ENCODE data around the gene IDUA.
"Not testable (repeated sequence)": the region's sequence is repeated elsewhere in the genome, so short reads cannot be mapped to it uniquely, and the experiment has no call there.

The IDUA gene

GRCh38 chr4:1048773-1049590 lies 62.1 kb downstream of the IDUA start:
- H3K36me3 ChIP-seq (ENCODE audit: insufficient read depth, low read length), result no peaks in the 10 kb centered on the region
- H3K4me3 ChIP-seq (ENCODE audit: low read length), result no peak overlapping the region
- peaks cover 5% of the 10 kb centered on the region for H3K4me1 ChIP-seq (ENCODE audit: insufficient read depth, low read length)
- peaks cover 60% of the 10 kb centered on the region for H3K27me3 ChIP-seq (ENCODE audit: insufficient read depth, low read length)
- H3K9me3 ChIP-seq (ENCODE audit: insufficient read depth, low read depth, low read length), result no peaks in the 10 kb centered on the region
- H3K9ac ChIP-seq (ENCODE audit: low read depth, low read length), result no peak overlapping the region
- WGBS, result 90% methylated on average over 16 of the region's 16 CpGs
- H3K27ac ChIP-seq (ENCODE audit: low read depth, low read length), result no peak overlapping the region

DNA sequence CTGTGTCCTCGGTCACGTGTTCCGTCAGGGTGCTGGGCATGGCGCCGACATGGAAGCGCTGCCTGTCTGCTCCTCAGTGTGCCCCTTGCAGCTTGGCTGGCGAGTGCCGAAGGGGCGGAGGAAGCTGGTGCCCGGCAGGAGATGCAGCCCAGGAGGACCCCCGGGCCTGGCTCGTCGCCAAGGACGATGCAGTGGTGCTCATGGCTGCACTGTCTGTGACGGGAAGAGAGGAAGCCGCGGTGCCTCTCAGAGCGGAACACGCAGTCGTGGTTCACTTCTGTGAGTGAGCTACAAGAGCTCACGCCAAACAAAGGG lies 62.7 kb downstream of the IDUA start:
- no peaks in the 10 kb centered on the region for H3K4me1 ChIP-seq (ENCODE audit: insufficient read depth, low read length)
- H3K9me3 ChIP-seq (ENCODE audit: insufficient read depth, low read depth, low read length), result no peaks in the 10 kb centered on the region
- no peak overlapping the region for H3K27ac ChIP-seq (ENCODE audit: low read depth, low read length)
- no peak overlapping the region for H3K4me3 ChIP-seq (ENCODE audit: low read length)
- H3K36me3 ChIP-seq (ENCODE audit: insufficient read depth, low read length), result no peaks in the 10 kb centered on the region
- peaks cover 56% of the 10 kb centered on the region for H3K27me3 ChIP-seq (ENCODE audit: insufficient read depth, low read length)
- no peak overlapping the region for H3K9ac ChIP-seq (ENCODE audit: low read depth, low read length)
- WGBS, result 92% methylated on average over 21 of the region's 21 CpGs

DNA sequence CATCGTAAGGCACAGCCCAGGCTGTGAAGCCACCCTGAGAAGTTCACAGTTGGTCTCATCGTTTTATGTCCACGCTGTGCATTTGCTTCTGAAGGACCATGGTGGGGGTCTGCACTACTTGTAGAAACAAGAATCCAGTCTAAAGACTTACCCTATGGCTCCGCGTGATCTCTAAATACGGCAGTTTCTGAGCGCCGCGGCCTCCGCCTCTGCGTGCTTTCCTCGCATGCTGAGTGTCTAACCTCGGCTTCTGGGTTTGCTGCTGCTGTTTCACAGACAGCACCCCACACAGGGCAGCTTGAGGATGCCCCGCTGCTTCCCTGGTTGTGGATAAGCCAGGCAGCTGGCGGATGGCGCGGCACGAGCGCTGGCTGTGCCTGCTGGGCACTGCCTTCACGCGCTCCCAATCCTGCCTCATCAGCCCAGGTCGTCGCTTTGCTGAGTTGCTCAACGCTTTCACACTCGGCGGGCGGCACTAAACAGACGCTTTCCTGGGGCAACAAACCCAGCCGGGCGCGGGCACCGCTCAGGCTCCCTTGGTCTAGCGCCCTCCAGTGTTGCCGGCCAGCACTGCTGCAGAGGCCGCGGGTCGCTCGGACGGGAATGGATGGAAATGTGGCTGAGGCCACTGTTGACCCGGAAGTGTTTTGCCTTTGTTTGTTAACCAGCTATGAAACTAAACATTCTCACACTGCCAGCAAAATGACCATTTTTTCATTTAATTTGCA lies 63.8 kb downstream of the IDUA start:
- Histone ChIP-seq H3K4me1 (ENCODE audit: insufficient read depth, low read length) (no peaks in the 10 kb centered on the region), H3K27me3 (ENCODE audit: insufficient read depth, low read length) (peaks cover 50% of the 10 kb centered on the region), H3K4me3 (ENCODE audit: low read length) (no peak overlapping the region), H3K9ac (ENCODE audit: low read depth, low read length) (no peak overlapping the region), H3K36me3 (ENCODE audit: insufficient read depth, low read length) (no peaks in the 10 kb centered on the region), H3K9me3 (ENCODE audit: insufficient read depth, low read depth, low read length) (no peaks in the 10 kb centered on the region), H3K27ac (ENCODE audit: low read depth, low read length) (no peak overlapping the region)
- WGBS, result 81% methylated on average over 40 of the region's 40 CpGs

- 85% methylated on average over 9 of the region's 9 CpGs for WGBS
- Histone ChIP-seq H3K9me3 (ENCODE audit: insufficient read depth, low read depth, low read length) (no peaks in the 10 kb centered on the region), H3K27me3 (ENCODE audit: insufficient read depth, low read length) (peaks cover 54% of the 10 kb centered on the region), H3K9ac (ENCODE audit: low read depth, low read length) (no peak overlapping the region), H3K4me3 (ENCODE audit: low read length) (no peak overlapping the region), H3K27ac (ENCODE audit: low read depth, low read length) (no peak overlapping the region), H3K36me3 (ENCODE audit: insufficient read depth, low read length) (no peaks in the 10 kb centered on the region), H3K4me1 (ENCODE audit: insufficient read depth, low read length) (no peaks in the 10 kb centered on the region)
Observed at GRCh38 chr4:1051472-1051871, 64.6 kb downstream of the IDUA start.

DNA sequence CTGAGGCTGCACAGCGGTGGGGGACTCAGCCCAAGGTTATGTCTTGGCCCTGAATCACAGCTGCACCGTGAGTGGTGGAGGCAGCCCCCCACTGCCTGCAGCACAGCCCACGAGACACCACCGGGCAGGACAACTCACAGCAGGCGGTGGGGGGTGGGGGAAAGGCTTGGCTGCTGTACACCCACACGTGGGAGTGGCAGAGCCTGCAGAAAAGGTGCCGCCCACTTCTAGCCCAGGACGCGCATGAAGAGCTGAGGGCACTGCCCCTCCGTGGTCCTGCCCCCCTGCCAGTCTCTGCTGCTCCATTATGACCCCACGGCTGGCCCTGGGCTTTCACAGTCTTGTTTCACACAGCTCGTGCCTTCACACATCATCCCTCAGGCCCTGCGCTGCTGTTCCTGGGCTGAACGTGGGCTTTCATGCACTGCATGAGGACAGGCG lies 65.4 kb downstream of the IDUA start:
- peaks cover 49% of the 10 kb centered on the region for H3K27me3 ChIP-seq (ENCODE audit: insufficient read depth, low read length)
- H3K27ac ChIP-seq (ENCODE audit: low read depth, low read length), result no peak overlapping the region
- WGBS, result 75% methylated on average over 15 of the region's 15 CpGs
- H3K4me3 ChIP-seq (ENCODE audit: low read length), result no peak overlapping the region
- no peaks in the 10 kb centered on the region for H3K4me1 ChIP-seq (ENCODE audit: insufficient read depth, low read length)
- H3K9ac ChIP-seq (ENCODE audit: low read depth, low read length), result no peak overlapping the region
- H3K36me3 ChIP-seq (ENCODE audit: insufficient read depth, low read length), result no peaks in the 10 kb centered on the region
- no peaks in the 10 kb centered on the region for H3K9me3 ChIP-seq (ENCODE audit: insufficient read depth, low read depth, low read length)

GRCh38 chr4:1053080-1053661 lies 66.3 kb downstream of the IDUA start:
- no peaks in the 10 kb centered on the region for H3K9me3 ChIP-seq (ENCODE audit: insufficient read depth, low read depth, low read length)
- H3K4me3 ChIP-seq (ENCODE audit: low read length), result no peak overlapping the region
- WGBS, result 69% methylated on average over 24 of the region's 24 CpGs
- H3K9ac ChIP-seq (ENCODE audit: low read depth, low read length), result no peak overlapping the region
- H3K4me1 ChIP-seq (ENCODE audit: insufficient read depth, low read length), result no peaks in the 10 kb centered on the region
- H3K36me3 ChIP-seq (ENCODE audit: insufficient read depth, low read length), result no peaks in the 10 kb centered on the region
- peaks cover 46% of the 10 kb centered on the region for H3K27me3 ChIP-seq (ENCODE audit: insufficient read depth, low read length)
- H3K27ac ChIP-seq (ENCODE audit: low read depth, low read length), result no peak overlapping the region

- H3K4me3 ChIP-seq (ENCODE audit: low read length); H3K27ac ChIP-seq (ENCODE audit: low read depth, low read length); H3K36me3 ChIP-seq (ENCODE audit: insufficient read depth, low read length); H3K9me3 ChIP-seq (ENCODE audit: insufficient read depth, low read depth, low read length); H3K9ac ChIP-seq (ENCODE audit: low read depth, low read length); H3K4me1 ChIP-seq (ENCODE audit: insufficient read depth, low read length): not testable (repeated sequence)
- WGBS, result 78% methylated on average over 7 of the region's 7 CpGs
- peaks cover 46% of the 10 kb centered on the region for H3K27me3 ChIP-seq (ENCODE audit: insufficient read depth, low read length)
Observed at GRCh38 chr4:1053891-1054290, 67.0 kb downstream of the IDUA start.
